ENCODE measurements around the gene TRAPPC1. TPM values are rescaled to one million over a fixed set of nuclear protein-coding genes. Genes with fewer than 3 reads are reported as not detected.

TRAPPC1 gene
- total RNA-seq, 1 experiment from 2014 or later = 111 TPM

- BruUV-seq (replicated peaks) = no TSS peak
- Histone ChIP-seq H3K4me3 (ENCODE audit: low read depth, low read length, poor library complexity, severe bottlenecking) (no peak overlapping the region), H3K27ac (ENCODE audit: low read depth, low read length, poor library complexity, severe bottlenecking) (no peak overlapping the region), H3K27me3 (replicated peaks; ENCODE audit: insufficient read depth, low read depth, low read length, poor library complexity) (no peaks in the 10 kb centered on the region), H3K9me3 (ENCODE audit: low read depth, low read length, poor library complexity, severe bottlenecking) (no peaks in the 10 kb centered on the region), H3K36me3 (ENCODE audit: insufficient read depth, low read length, poor library complexity, severe bottlenecking) (peaks cover 84% of the 10 kb centered on the region), H3K4me1 (ENCODE audit: insufficient read depth, low read length, poor library complexity, severe bottlenecking) (no peaks in the 10 kb centered on the region)
- intact Hi-C loops (cut with micrococcal nuclease; ENCODE audit: unreplicated experiment) = no loop called here
- no peak for DNase-seq (ENCODE audit: low spot score)
- POLR2A ChIA-PET (ENCODE audit: low non-redundant PET) = no interaction called here
- TF ChIP-seq EZH2 (IDR thresholded peaks at IDR 0.05; ENCODE audit: borderline replicate concordance, low read depth, low read length, poor library complexity, severe bottlenecking) (no peak), CTCF (conservative IDR thresholded peaks at IDR 0.05; ENCODE audit: low read depth, low read length) (no peak)
- CTCF ChIA-PET = no interaction called here
Observed at GRCh38 chr17:7943291-7943690, 11.5 kb upstream of the TRAPPC1 start.

GRCh38 chr17:7940743-7941142 is 9.0 kb upstream of the TRAPPC1 start:
- intact Hi-C loops (cut with micrococcal nuclease; ENCODE audit: unreplicated experiment) = no loop called here
- Histone ChIP-seq H3K36me3 (ENCODE audit: insufficient read depth, low read length, poor library complexity, severe bottlenecking) (peaks cover 81% of the 10 kb centered on the region), H3K4me3 (ENCODE audit: low read depth, low read length, poor library complexity, severe bottlenecking) (no peak overlapping the region), H3K4me1 (ENCODE audit: insufficient read depth, low read length, poor library complexity, severe bottlenecking) (no peaks in the 10 kb centered on the region), H3K27ac (ENCODE audit: low read depth, low read length, poor library complexity, severe bottlenecking) (no peak overlapping the region), H3K9me3 (ENCODE audit: low read depth, low read length, poor library complexity, severe bottlenecking) (no peaks in the 10 kb centered on the region), H3K27me3 (replicated peaks; ENCODE audit: insufficient read depth, low read depth, low read length, poor library complexity) (no peaks in the 10 kb centered on the region)
- BruUV-seq (replicated peaks) = no TSS peak
- ChIA-PET CTCF (no interaction called here), POLR2A (ENCODE audit: low non-redundant PET) (no interaction called here)
- TF ChIP-seq CTCF (conservative IDR thresholded peaks at IDR 0.05; ENCODE audit: low read depth, low read length) = no peak
- DNase-seq (ENCODE audit: low spot score) = no peak

GRCh38 chr17:7940034-7940433 is 8.3 kb upstream of the TRAPPC1 start:
- no peak for TF ChIP-seq EZH2 (IDR thresholded peaks at IDR 0.05; ENCODE audit: borderline replicate concordance, low read depth, low read length, poor library complexity, severe bottlenecking)
- TF ChIP-seq CTCF (conservative IDR thresholded peaks at IDR 0.05; ENCODE audit: low read depth, low read length) = no peak
- Histone ChIP-seq H3K9me3 (ENCODE audit: low read depth, low read length, poor library complexity, severe bottlenecking) (no peaks in the 10 kb centered on the region), H3K27me3 (replicated peaks; ENCODE audit: insufficient read depth, low read depth, low read length, poor library complexity) (no peaks in the 10 kb centered on the region), H3K4me3 (ENCODE audit: low read depth, low read length, poor library complexity, severe bottlenecking) (no peak overlapping the region), H3K4me1 (ENCODE audit: insufficient read depth, low read length, poor library complexity, severe bottlenecking) (peaks cover under 1% of the 10 kb centered on the region), H3K36me3 (ENCODE audit: insufficient read depth, low read length, poor library complexity, severe bottlenecking) (peaks cover 80% of the 10 kb centered on the region), H3K27ac (ENCODE audit: low read depth, low read length, poor library complexity, severe bottlenecking) (no peak overlapping the region)
- ChIA-PET POLR2A (ENCODE audit: low non-redundant PET) (no interaction called here), CTCF (no interaction called here)
- no TSS peak for BruUV-seq (replicated peaks)
- intact Hi-C loops (cut with micrococcal nuclease; ENCODE audit: unreplicated experiment) = no loop called here
- DNase-seq (ENCODE audit: low spot score) = no peak
